Globus pallidus (tissue), 1 donor: ENCODE measurements around the gene BAD.
"Not testable (repeated sequence)": the region's sequence is repeated elsewhere in the genome, so short reads cannot be mapped to it uniquely, and the experiment has no call there.

Experiments
- DNase-seq: peaks from one replicate; pipeline ENCODE4 v3.0.0-alpha.2; 2015; ENCODE audit warnings: low spot score

BAD gene

DNA sequence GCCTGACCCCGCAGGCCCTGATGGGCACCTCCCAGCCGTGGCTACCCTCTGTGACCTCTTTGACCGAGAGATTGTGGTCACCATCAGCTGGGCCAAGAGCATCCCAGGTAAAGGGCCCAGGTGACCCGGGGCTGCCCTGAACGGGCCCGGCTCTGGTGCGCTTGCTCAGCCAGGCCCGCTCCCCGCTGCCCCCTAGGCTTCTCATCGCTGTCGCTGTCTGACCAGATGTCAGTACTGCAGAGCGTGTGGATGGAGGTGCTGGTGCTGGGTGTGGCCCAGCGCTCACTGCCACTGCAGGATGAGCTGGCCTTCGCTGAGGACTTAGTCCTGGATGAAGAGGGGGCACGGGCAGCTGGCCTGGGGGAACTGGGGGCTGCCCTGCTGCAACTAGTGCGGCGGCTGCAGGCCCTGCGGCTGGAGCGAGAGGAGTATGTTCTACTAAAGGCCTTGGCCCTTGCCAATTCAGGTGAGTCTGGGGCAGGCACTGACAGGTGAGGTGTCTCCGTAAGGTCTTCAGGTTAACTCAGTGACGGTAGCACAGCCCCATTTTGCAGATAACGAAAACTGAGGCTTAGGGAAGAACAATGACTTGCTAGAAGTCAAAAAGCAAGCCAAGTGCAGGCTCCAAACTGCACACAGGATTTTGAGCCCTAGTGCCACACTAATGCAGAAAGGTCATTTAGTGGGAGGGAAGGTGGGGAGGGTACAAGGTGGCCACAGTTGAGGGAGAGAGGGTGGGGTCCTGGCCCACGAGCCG is 30.5 kb upstream of the BAD start:
- no peak for DNase-seq

DNA sequence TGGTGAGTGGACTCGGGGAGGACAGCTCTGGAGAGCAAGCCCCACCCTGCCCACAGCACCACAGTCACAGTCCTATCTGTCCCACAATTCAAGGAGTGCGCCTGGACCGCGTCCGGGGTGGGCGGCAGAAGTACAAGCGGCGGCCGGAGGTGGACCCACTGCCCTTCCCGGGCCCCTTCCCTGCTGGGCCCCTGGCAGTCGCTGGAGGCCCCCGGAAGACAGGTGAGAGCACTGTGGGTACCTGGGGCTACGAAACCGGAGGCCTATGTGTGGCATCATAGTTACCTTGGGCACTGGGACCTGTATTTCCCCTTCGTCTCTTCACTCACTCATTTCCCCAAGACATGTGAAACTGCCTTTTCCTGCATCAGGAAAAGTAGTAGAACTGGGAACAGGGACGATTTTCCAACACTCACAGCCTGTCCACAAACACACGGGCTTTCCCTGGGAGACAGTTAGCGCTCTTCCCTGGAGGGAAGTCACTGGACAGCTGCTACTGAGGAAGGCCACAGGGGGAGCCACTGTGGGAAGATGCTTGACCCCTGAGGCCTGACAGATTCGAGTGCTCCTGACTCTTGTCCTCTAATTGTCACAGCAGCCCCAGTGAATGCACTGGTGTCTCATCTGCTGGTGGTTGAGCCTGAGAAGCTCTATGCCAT is 29.8 kb upstream of the BAD start:
- DNase-seq, result no peak

DNA sequence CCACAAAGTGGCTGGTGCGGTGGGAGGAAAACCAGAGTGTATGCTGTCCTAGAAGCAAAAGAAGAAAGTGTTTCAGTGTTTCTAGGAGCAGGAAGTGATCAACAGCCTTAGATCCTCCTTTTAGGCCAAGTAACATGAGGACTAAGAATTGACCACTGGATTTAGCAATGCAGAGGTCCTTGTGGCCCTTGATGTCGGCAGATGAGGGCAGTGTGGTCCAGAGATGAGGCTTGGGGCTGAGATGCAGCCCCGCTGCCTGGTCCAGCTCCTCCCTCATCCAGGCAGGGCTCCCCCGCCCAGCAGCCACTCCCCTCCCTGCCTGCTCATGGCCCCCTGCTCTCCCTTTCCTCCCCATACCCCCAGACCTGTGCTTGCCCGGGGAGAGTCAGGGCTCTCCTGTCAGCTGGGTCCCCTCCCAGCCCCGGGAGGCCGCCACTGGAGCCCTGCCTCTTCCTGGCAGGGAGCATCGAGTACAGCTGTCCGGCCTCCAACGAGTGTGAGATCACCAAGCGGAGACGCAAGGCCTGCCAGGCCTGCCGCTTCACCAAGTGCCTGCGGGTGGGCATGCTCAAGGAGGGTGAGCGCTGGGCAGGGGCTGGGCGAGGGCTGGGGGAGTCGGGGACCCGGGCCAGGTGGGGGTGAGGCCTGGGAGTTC is 29.2 kb upstream of the BAD start:
- peak; percentile 54 for DNase-seq

DNA sequence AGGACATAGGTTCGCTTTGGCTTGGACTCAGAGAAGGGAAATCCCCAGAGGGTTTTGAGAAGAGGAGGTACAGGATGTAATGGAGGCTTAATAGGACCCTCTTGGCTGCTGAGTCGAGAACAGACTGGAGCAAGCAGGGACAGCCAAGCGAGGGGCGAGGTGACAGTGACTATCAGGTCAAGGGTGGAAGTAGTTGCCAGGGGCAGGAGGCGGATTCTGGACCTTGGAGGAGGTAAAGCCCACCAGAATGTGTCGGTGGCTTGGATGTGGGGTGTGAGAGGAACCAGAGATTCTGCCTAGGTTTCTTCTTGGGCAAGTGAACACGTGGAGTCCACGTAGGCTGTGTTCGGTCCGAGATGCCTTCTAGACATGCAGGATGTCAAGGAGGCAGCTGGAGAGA is 28.5 kb upstream of the BAD start:
- no peak for DNase-seq

DNA sequence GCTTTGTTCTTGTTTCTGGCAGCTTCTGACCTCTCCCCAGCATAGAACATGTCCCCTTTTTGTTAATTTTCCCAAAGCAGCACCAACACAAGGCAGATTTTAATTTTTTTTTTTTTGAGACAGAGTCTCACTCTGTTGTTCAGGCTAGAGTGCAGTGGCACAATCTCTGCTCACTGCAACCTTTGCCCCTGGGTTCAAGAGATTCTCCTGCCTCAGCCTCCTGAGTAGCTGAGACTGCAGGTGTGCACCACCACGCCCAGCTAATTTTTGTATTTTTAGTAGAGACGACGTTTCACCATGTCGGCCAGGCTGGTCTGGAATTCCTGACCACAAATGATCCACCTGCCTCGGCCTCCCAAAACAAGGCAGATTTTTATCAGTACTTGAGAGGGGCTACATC is 23.3 kb upstream of the BAD start:
- not testable (repeated sequence) for DNase-seq

DNA sequence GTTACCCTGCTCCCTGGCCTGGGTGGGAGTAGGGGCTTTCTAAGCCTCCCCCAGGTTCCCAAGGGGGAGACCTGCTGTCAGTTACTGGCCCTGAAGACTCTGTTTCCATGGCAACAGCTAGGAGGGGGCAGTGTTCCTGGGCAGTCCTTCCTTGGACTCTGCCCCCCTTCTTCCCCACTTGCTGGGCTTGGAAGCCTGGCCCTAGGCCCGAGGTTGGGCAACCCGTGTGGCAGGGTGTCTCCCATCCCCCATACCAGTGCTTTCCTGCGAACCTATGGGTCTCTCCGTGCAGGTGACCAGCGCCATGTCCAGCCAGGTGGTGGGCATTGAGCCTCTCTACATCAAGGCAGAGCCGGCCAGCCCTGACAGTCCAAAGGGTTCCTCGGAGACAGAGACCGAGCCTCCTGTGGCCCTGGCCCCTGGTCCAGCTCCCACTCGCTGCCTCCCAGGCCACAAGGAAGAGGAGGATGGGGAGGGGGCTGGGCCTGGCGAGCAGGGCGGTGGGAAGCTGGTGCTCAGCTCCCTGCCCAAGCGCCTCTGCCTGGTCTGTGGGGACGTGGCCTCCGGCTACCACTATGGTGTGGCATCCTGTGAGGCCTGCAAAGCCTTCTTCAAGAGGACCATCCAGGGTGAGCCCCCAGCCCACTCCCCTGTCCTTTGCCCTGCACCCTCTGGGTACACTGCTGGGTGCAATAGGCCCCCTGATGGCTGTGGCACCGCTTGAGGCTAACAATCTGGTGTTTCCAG is 22.6 kb upstream of the BAD start:
- DNase-seq, result peak; percentile 31

DNA sequence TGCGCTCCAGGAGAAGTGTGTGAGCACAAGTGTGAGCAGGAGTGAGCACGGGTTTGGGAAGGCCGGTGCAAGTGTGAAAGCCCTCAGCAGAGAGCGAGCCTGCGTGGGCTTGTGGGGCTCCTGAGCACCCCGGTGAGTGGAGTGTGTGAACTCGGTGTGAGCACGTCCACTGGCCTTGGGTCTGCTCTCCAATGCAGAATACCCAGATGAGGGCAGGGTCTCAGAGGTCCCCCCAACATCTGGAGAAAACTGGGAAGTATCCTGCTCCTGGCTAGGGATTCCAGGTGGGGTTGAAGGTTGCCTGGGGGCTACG is 22.1 kb upstream of the BAD start:
- no peak for DNase-seq

DNA sequence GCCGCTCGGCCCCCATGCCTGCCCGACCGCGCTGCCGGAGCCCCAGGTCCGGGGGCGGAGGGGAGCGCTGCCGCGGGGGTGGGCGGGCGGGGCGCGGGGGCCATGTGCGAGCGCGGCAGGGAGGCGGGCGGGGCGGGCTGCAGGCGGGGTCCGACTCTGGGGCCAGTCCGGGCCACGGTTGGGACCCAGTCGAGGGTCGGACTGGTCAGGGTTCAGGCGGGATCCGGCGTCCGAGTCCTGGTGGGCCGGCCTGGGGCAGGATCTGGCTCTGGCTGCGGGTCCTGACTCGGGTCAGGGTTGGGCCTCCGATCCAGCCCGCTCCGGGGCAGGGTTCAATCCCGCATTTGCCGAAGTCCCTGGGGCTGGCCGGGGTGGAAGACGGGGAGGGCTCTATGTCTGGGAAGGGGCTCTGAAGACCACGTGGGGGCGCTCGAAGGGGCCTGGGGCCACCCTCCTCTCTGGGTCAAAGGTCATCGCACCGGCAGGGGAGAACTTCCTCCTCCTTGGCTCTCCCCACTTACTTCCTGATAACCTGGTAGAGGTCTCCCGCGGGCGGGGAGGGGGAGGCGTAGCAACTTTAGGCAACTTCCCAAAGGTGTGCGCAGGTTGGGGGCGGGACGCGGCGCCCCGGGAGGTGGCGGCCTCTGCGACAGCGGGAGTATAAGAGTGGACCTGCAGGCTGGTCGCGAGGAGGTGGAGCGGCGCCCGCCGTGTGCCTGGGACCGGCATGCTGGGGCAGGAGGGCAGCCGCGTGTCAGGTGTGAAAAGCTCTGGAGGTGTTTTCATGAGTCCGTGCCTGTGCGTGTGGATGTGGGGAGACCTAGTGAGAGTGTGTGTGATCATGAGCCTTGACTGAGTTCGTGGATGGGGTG is 21.5 kb upstream of the BAD start:
- DNase-seq, result peak; percentile 69

DNA sequence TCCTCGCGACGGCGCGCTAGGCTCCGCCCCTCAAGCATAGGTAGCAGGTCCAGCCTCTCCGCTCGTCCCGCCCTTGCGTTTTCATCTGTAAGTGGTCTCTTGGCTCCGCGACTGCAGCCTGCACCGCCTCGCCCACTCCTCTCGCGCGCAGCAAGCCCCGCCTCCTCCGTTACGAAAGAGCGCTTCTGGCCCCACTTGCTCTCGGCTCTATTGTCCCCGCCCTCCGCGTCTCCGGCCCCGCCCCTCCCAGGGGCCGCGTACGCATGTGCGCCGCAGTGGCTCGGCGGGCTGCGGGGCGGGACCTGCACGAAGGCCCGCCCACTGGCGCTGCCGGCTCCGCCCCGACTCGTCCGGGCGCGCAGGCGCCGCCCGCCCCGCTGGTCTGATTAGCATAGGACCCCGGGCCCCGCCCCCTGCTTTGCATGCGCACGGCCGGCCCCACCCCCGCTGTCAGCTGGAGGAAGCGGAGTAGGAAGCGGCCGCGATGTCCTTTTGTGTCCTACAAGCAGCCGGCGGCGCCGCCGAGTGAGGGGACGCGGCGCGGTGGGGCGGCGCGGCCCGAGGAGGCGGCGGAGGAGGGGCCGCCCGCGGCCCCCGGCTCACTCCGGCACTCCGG is 20.7 kb upstream of the BAD start, which contains the start of gene ESRRA:
Gene ESRRA (plus strand): TSS at position 450 of the 616 bp plus-strand sequence. CDS start 1,656 bp downstream, outside the sequence.
- DNase-seq, result peak; percentile 98

DNA sequence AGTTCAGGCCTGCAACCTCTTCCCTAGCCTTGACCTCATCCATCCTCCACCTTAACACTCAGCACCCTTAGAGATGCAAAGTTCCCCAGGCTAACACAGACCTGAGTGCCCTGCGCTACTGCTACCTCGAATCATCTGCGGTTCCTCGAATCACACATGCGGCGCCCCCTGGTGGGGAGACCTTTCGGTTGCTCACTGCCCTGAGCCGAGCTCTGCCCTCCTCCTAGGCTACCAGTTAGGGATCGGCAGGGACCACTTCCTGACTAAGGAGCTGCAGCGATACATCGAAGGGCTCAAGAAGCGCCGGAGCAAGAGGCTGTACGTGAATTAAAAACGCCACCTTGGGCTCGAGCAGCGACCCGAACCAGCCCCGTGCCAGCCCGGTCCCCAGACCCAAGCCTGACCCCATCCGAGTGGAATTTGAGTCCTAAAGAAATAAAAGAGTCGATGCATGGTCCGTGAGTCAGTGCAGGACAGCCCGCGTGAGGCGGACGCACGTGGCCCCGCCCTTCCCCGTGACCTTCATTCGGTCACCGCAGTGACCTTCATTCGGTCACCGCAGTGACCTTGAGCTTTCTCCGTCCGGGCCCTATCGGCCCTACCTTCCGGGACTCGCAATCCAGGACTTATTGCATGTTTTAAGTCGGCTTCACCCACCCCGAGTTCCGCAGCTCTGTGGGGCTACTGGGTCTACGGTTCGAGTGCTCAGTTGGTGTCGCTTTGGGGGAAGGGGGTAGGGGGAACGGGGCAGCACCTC is 20.0 kb upstream of the BAD start:
- peak; percentile 88 for DNase-seq

DNA sequence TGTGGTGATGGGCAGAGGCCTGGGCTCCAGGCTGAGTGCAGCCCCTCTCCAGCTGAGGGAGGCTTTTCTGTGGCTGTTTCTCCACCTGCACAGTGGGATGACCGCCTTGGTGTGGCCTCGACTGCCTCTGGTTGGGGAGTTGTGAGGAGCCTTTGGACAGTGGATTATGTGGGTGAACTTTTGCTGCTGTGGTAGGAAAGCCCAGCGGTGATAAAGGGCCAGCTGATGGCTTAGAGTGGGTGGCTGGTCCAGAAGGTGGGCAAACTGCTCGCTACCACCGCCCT is 19.5 kb upstream of the BAD start:
- peak; percentile 26 for DNase-seq

DNA sequence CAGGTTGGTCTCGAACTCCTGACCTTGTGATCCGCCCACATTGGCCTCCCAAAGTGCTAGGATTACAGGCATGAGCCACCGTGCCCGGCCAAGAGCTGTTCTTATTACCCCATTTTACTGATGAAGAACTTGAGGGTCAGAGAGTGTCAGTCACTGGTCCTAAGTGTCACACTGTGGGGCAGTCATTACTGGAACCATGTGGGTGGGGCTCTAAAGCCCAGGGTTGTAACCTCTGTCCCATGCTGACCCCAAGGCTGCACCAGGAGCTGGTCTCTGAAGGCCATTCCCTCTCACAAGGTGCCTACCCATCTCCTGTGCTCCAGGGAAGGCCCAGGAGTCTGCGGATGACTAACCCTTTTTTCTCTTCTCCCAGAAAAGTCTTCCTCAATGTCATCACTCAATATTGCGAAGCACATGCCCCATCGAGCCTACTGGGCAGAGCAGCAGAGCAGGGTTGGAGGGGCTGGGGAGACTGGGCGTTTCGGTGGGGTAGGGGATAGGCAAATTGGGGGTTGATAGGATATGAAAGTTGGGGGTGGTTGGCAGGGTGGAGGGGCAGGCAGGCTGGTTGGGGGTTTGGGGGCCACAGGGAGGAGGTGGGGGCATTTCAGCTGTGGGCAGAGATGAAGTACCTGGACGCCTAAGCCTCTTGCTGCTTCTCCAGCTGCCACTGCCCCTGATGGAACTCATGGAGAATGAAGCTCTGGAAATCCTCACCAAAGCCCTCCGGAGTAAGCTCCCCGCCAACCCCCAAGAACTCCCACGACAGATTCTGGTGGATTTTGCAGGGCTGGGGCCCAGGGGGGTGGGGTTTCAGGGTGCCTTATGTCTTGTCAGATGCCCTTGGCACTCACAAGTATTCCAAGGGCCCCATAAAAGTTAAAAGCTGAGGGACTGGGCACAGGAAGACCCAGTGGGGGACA is 18.9 kb upstream of the BAD start:
- DNase-seq, result no peak

DNA sequence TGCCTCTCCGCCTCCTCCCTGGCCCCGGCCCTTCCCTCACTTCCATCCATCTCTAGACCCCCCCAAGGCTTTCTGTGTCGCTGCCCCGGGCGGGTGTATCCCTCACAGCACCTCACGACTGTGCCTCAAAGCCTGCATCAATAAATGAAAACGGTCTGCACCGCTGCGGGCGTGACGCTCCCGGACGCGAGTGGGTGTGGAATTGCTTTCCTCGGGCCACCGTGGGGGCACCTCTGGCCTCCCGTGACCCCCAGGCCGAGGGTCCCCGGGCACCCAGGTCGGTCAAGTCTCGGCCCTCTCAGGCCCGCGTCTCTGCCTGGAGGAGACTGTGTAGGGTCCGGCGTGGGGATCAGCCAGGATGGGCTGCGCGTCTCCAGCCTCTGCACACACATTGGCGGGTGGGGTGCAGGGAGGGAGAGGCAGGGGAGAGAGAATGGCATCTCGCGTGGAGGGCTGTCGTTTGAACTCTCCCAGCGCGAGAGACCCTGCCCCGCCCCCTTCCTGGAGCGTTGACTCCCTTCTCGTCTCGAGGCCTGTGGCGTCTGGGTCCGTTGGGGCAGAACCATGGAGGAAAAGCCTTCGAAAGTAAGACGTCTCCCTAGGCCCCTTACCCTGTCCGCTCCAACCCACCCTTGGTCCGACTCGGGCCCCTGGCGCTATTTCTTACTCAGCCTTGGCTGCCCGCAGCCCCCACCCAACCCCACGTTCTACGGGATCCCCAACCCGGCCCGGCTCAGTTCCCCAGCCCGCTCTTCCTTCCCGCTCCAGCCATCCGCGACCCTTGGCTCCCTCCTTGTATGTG is 15.6 kb upstream of the BAD start, which contains the start of gene CATSPERZ:
Gene CATSPERZ (plus strand): TSS at position 512 of the 802 bp plus-strand sequence. CDS start 53 bp downstream, at position 565.
- no peak for DNase-seq

DNA sequence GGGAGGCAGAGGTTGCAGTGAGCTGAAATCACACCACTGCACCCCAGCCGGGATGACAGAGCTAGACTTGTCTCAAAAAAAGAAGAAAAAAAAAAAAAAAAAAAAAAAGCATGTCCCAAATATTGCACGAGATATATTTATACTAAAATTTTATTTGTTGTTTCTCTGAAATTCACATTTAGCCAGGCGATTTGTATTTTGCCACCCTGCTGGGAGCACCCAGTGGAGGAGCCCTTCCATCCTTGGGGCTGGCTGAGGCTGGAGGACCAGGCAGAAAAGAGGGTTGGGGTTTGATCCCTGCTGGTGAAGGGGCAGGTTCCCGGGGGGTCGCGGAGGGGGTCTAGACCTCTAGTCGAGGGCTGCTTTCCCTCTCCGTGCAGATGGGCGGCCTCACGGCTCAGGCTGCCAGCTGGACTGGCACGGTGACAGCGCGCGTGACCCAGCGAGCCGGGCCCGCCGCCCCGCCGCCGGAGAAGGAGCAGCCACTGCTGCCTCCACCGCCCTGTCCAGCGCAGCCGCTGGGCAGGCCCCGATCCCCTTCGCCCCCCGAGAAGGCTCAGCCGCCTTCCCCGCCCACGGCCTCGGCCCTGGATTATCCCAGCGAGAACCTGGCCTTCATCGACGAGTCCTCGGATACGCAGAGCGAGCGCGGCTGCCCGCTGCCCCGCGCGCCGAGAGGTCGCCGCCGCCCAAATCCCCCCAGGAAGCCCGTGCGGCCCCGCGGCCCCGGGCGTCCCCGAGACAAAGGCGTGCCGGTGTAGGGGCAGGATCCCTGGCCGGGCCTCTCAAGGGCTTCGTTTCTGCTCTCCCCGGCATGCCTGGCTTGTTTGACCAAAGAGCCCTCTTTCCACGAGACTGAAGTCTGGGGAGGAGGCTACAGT is 14.7 kb upstream of the BAD start:
- peak; percentile 78 for DNase-seq

DNA sequence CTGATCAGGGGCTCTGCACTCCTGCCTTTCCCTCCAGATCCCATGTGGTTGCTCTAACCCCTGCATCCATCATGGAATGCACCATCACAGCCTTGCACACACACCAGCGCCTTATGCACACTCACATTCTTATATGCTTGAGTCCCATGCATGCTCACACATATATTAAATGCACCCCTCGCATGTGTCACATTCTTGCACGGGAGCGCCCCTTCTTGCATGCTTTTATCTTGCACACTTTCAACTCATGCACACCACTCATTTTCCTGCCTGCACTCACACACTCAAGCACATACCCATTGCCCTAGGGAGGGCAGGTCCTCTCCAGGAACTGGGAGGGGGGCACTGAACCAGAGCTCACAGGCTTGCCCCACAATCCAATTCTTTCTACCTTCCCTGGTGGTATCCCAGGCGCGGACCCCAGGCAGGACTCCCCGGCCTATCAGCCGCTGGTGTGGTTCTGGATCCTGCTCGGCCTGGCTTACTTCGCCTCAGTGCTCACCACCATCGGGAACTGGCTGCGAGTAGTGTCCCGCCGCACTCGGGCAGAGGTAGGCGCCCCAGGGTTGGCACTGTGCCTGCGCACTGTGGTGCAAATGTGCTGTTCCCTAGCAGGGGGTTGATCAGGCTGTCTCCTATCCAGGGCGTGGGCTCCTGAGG is 13.4 kb upstream of the BAD start:
- no peak for DNase-seq

DNA sequence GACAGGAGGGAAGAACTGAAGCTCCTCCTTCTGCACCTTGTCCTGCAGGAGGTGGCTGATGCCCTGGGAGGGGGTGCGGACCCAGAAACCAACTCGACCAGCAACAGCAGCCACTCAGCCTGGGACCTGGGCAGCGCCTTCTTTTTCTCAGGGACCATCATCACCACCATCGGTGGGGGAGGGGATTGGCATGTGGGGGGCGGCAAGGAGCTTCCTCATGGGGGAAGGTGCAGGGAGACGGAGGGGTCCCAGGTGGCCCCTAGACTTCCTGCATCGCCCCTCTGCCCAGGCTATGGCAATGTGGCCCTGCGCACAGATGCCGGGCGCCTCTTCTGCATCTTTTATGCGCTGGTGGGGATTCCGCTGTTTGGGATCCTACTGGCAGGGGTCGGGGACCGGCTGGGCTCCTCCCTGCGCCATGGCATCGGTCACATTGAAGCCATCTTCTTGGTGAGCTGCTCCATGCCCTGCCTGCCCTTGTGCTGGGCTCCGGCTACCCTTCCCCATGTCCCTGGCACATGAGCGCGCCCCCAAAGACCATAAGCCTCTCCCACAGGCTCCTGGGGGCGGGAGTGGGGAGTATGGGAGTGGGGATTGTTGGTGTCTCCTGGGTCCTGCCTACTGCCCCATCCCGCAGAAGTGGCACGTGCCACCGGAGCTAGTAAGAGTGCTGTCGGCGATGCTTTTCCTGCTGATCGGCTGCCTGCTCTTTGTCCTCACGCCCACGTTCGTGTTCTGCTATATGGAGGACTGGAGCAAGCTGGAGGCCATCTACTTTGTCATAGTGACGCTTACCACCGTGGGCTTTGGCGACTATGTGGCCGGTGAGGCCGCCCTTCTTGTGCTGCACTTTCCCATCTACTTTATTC is 12.6 kb upstream of the BAD start:
- DNase-seq, result no peak
